Right cardiac atrium (tissue), 5 donors: ENCODE measurements around the gene CGN. TPM values are rescaled to one million over a fixed set of nuclear protein-coding genes. Genes with fewer than 3 reads are reported as not detected.

Source experiments
- ATAC-seq, 2 donors: fragments of 200-7000 bp; cut with Tn5 transposase; one replicate each; pipeline versions ENCODE4 v1.8.0 to v1.9.1; 2020; ENCODE audit warnings: moderate library complexity in 2 of 2, mild to moderate bottlenecking in 1 of 2
- DNase-seq, 3 donors: peaks; one replicate each; pipeline ENCODE4 v3.0.0-alpha.2; 2020
- H3K27ac ChIP-seq: one replicate; pipeline ENCODE4 v1.5.1; 2013; ENCODE audit warnings: mild to moderate bottlenecking, low read length, control low read depth, moderate library complexity
- H3K27me3 ChIP-seq: one replicate; pipeline ENCODE4 v1.6.1; 2013; ENCODE audit not compliant: control insufficient read depth, insufficient read depth
- H3K4me1 ChIP-seq: one replicate; pipeline ENCODE4 v1.6.1; 2013; ENCODE audit warnings: low read length; ENCODE audit not compliant: control insufficient read depth, insufficient read depth
- H3K4me3 ChIP-seq: one replicate; pipeline ENCODE4 v1.5.1; 2013; ENCODE audit warnings: low read length, control low read depth
- H3K9me3 ChIP-seq: one replicate; pipeline ENCODE4 v1.6.1; 2013; ENCODE audit warnings: low read length; ENCODE audit not compliant: control insufficient read depth
- WGBS: extraction: QIAGEN DNeasy Blood & Tissue Kit; methylation state at CpG from one replicate; pipeline ENCODE4 v1.1.7; 2013; 5-methylcytosine and 5-hydroxymethylcytosine counted together
- intact Hi-C, 4 donors: fragments of 100-400 bp; cut with DNase I; formaldehyde crosslinking; loops; one replicate each; pipeline versions ENCODE4 v1.11.0 to v1.14.0; 2022 to 2023
- long read RNA-seq, 4 donors: library from polyadenylated mRNA; unstranded; transcript quantifications; one replicate each; pipeline ENCODE4 v2.0.0, GENCODE V29; 2020 to 2021
- polyA plus RNA-seq: library from polyadenylated mRNA; stranded (reverse); fragments of 200-250 nt; gene quantifications from one replicate; pipeline ENCODE4 v1.2.3, GENCODE V29; 2013
- total RNA-seq, 4 donors: library from RNA; stranded (reverse); fragmentation: NEBNext Ultra II Directional; extraction: Animal tissue kit (Norgen Biotek cat#: 25700); gene quantifications; one replicate each; pipeline ENCODE4 v1.2.1, GENCODE V29; 2021
- donor health status: healthy with polysubstance abuse.
- donor health status: DM: no; HTN: yes; CAD: no.
- donor health status: DM: no; HTN: no; CAD: no.
- donor health status: DM: no; HTN: yes; CAD: no; lungs with severe emphysema.
- donor health status: DM: yes; HTN: yes; CAD: no.

CGN gene
- total RNA-seq (under 1 TPM; 0.32 to 0.77 (median 0.62) TPM), polyA plus RNA-seq (0.18 TPM)
- long read RNA-seq, donor 1, full-length matches to known transcripts = 1 of 1 reads
- long read RNA-seq, donor 1, partial matches to known transcripts = 0 of 1 reads
- long read RNA-seq, donor 1, other reads (novel, unspliced or antisense) = 0 of 1 reads
- long read RNA-seq, donor 2, partial matches to known transcripts = 0 of 1 reads
- long read RNA-seq, donor 2, other reads (novel, unspliced or antisense) = 1 of 1 reads
- long read RNA-seq, donor 3 = 0 reads
- long read RNA-seq, donor 4 = 0 reads

DNA sequence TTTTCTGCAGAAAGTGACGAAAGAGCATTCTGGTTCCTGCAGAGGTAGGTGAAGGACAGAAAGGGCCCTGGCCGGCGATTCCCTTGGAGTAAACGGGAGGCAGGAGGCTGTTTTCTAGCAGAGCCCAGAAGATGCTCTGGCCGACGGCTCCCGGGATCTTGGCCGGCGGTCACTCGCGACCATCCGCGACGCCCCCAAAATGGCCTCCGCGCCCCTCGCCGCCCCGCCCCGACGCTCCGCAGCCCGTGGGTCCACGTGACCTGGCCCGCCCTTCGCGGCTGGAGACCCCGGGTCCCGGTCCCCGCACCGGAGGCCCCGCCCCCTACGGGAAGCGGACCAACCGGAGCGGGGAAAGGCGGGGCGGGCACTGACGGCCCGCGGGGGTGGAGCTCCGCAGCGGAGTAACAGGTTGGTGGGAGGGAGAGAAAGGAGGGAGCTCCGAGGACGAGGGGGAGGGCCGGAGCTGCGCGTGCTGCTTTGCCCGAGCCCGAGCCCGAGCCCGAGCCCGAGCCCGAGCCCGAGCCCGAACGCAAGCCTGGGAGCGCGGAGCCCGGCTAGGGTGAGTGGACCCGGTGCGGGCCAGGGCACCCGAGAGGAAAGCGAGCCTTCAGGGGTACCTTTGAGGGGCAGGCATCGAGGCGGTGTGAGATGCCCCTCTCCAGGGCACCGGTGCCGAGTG, at the start of gene CGN:
Gene CGN (plus strand): TSS at position 431 of the 679 bp plus-strand sequence. CDS start 7,133 bp downstream, outside the sequence.
- Histone ChIP-seq H3K9me3 (no peaks in the 10 kb centered on the region), H3K27me3 (no peaks in the 10 kb centered on the region), H3K4me3 (peak within 1 kb of the TSS; percentile 78), H3K27ac (no peak within 1 kb of the TSS), H3K4me1 (no peaks in the 10 kb centered on the region)
- DNase-seq = peak; percentile 85 to 94 (median 93)
- ATAC-seq = peak; percentile 97 to 99
- WGBS = under 1% methylated on average over 68 of the region's 68 CpGs
- intact Hi-C loops = no loop called here

DNA sequence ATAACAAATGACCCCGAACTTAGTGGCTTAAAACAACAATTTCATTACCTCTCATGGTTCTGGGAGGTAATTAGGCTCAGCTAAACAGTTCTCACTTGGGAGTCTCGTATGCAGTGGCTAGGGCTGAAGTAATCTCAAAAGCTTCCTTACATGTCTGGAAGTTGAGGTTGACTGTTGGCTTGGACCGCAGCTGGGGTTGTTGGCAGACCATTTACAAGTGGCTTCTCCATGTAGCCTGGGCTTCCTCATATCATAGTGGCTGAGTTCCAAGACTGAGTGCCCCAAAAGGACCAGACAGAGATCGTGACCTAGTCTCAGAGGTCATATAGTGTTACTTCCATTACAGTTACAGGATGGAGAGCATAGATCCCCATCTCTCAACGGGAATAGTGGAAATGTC, 49.5 kb upstream of the CGN start:
- Histone ChIP-seq H3K27ac (no peak overlapping the region), H3K27me3 (no peaks in the 10 kb centered on the region), H3K9me3 (no peaks in the 10 kb centered on the region), H3K4me3 (no peak overlapping the region), H3K4me1 (no peaks in the 10 kb centered on the region)
- no peak for ATAC-seq
- WGBS = 67% methylated on average over 5 of the region's 5 CpGs
- intact Hi-C loops = no loop called here
- no peak for DNase-seq

- Histone ChIP-seq H3K4me3 (no peak overlapping the region), H3K4me1 (no peaks in the 10 kb centered on the region), H3K9me3 (no peaks in the 10 kb centered on the region), H3K27me3 (no peaks in the 10 kb centered on the region), H3K27ac (no peak overlapping the region)
- 55% methylated on average over 1 of the region's 1 CpG for WGBS
- intact Hi-C loops = no loop called here
- no peak for DNase-seq
- no peak for ATAC-seq
Measured at GRCh38 chr1:151465026-151465425, 46.2 kb upstream of the CGN start.

GRCh38 chr1:151472856-151473731, 38.1 kb upstream of the CGN start:
- ATAC-seq = peak; percentile 88 to 93
- H3K27ac ChIP-seq = peak overlapping the region; percentile 3
- H3K9me3 ChIP-seq = no peaks in the 10 kb centered on the region
- 3% methylated on average over 36 of the region's 36 CpGs for WGBS
- H3K4me1 ChIP-seq = no peaks in the 10 kb centered on the region
- peak; percentile 54 to 80 (median 72) for DNase-seq
- intact Hi-C loops = loop anchor here in 1 of 4 donors (2.0 kb wide), 1 partner anchor 14 kb away; the partner anchor contains the start of gene POGZ
- H3K4me3 ChIP-seq = peak overlapping the region; percentile 80
- no peaks in the 10 kb centered on the region for H3K27me3 ChIP-seq

GRCh38 chr1:151474745-151475144, 36.4 kb upstream of the CGN start:
- intact Hi-C loops = no loop called here
- ATAC-seq (no peak), DNase-seq (no peak)
- no peaks in the 10 kb centered on the region for H3K9me3 ChIP-seq
- H3K27me3 ChIP-seq = no peaks in the 10 kb centered on the region
- 86% methylated on average over 3 of the region's 3 CpGs for WGBS
- no peak overlapping the region for H3K27ac ChIP-seq
- H3K4me1 ChIP-seq = no peaks in the 10 kb centered on the region
- no peak overlapping the region for H3K4me3 ChIP-seq

DNA sequence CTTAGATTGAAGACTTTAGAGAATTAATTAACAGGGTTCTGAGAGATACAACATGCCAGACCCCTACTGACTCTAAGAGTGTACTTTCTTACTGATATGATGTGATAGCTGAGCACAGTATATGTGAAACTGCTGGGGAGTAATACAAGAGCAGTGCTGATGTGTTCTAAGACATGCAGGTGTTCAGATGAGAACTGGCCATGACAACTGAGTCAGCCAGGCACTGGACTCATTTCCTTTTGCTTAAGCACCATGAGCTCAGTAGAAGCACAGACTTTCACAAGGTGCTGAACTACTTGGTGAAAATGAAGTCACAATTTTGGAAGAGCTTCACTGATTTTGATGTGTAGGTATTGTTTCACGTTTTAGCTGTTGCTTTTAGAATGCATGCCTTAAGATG, 36.0 kb upstream of the CGN start:
- no peak for DNase-seq
- intact Hi-C loops = no loop called here
- no peak overlapping the region for H3K27ac ChIP-seq
- no peak for ATAC-seq
- WGBS = 85% methylated on average over 1 of the region's 1 CpG
- no peak overlapping the region for H3K4me3 ChIP-seq
- no peaks in the 10 kb centered on the region for H3K27me3 ChIP-seq
- H3K4me1 ChIP-seq = no peaks in the 10 kb centered on the region
- H3K9me3 ChIP-seq = no peaks in the 10 kb centered on the region

DNA sequence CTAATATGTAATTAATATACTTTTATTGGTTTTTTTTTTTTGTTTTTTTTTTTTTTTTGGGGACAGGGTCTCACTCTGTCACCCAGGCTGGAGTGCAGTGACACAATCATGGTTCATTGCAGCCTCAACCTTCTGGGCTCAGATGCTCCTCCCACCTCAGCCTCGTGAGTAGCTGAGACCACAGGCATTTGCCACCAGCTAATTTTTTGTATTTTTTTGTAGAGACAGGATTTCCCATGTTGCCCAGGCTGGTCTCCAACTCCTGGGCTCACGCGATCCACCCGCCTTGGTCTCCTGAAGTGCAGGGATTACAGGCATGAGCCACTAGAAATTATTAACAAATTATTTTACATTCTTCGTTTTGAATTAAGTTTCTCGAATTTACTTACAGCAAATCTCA, 35.1 kb upstream of the CGN start:
- H3K27ac ChIP-seq = no peak overlapping the region
- H3K9me3 ChIP-seq = no peaks in the 10 kb centered on the region
- H3K4me3 ChIP-seq = no peak overlapping the region
- 86% methylated on average over 6 of the region's 6 CpGs for WGBS
- intact Hi-C loops = no loop called here
- no peaks in the 10 kb centered on the region for H3K27me3 ChIP-seq
- ATAC-seq (no peak), DNase-seq (no peak)
- no peaks in the 10 kb centered on the region for H3K4me1 ChIP-seq

DNA sequence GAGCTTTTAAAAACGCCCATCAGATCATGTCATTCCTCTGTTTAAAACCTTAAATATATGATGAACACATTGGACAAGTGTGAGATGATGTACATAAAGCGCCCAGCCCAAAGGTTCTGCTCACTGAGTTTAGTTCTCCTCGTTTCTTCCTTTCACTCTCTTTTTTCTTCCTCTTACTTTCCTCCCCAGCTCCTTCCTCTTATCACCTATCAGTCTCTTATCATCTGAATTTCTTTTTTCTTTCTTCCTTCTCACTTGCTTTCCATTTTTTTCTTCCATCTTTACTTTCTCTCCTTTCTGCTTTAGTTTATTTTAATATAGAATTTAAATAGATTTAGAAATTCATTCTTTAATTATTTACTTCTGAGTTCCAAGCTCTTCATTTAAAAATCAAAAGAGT, 34.1 kb upstream of the CGN start:
- no peaks in the 10 kb centered on the region for H3K9me3 ChIP-seq
- no peak overlapping the region for H3K27ac ChIP-seq
- ATAC-seq (no peak), DNase-seq (no peak)
- H3K27me3 ChIP-seq = no peaks in the 10 kb centered on the region
- H3K4me1 ChIP-seq = no peaks in the 10 kb centered on the region
- 82% methylated on average over 3 of the region's 3 CpGs for WGBS
- intact Hi-C loops = no loop called here
- H3K4me3 ChIP-seq = no peak overlapping the region

DNA sequence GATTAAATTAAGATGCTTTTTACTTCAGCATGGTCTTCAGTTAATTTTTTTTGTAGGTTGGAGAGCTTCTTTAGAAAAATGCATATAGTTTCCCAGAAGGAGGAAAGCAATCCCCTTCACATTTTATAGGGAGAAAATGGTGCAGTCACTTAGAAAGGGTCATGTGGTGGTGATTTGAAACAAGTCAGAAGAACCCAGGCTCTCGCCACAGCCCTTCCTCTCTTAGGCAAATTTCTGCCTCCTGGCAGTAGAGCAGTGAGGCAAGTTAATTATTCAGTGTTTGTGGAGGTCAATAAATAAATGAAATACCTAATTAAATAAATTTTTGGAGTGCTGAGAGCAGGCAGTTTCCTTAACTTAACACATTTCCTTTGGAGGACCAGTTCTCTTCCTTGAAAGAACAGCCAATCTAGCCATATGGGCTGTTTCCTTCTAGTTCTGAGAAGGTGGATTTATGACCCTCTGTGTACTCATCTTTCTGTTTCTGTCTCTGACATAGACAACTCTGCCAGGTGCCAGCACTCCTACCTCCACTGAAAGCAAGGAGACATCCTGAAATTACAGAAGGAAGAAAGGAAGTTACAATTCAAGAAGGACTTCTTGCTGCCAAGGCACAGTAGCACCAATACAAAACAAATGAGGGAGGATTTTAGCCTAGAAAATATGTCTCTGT, 32.9 kb upstream of the CGN start:
- intact Hi-C loops = no loop called here
- Histone ChIP-seq H3K4me1 (no peaks in the 10 kb centered on the region), H3K27me3 (no peaks in the 10 kb centered on the region), H3K4me3 (no peak overlapping the region), H3K27ac (no peak overlapping the region), H3K9me3 (no peaks in the 10 kb centered on the region)
- WGBS = 97% methylated on average over 1 of the region's 1 CpG
- no peak for ATAC-seq
- no peak for DNase-seq

- H3K9me3 ChIP-seq = no peaks in the 10 kb centered on the region
- intact Hi-C loops = no loop called here
- ATAC-seq (no peak), DNase-seq (no peak)
- no peaks in the 10 kb centered on the region for H3K27me3 ChIP-seq
- 72% methylated on average over 2 of the region's 2 CpGs for WGBS
- no peak overlapping the region for H3K27ac ChIP-seq
- no peaks in the 10 kb centered on the region for H3K4me1 ChIP-seq
- no peak overlapping the region for H3K4me3 ChIP-seq
Measured at GRCh38 chr1:151478923-151479322, 32.3 kb upstream of the CGN start.
